ENCODE results near the gene SPTLC2. TPM values are rescaled to one million over a fixed set of nuclear protein-coding genes. Genes with fewer than 3 reads are reported as not detected.

Gene SPTLC2
- total and polyA plus RNA-seq, 2 of the 8 experiments (the other 6 are each of a cell fraction or from before 2014, with no cell fraction given) = 8.9 to 35.1 TPM

- TF ChIP-seq ATF2 (IDR thresholded peaks at IDR 0.05; ENCODE audit: low read length) (no peak), SUZ12 (IDR thresholded peaks at IDR 0.05; ENCODE audit: low read length) (no peak), PHF8 (conservative IDR thresholded peaks at IDR 0.05; ENCODE audit: low read depth, low read length) (no peak), TBP (IDR thresholded peaks at IDR 0.05; ENCODE audit: low read depth, low read length) (no peak)
These were observed 16.5 kb downstream of the SPTLC2 start (continued) for GRCh38 chr14:77599889-77600288.
